Measurements from ENCODE around the gene STRA8.

Gene STRA8

DNA sequence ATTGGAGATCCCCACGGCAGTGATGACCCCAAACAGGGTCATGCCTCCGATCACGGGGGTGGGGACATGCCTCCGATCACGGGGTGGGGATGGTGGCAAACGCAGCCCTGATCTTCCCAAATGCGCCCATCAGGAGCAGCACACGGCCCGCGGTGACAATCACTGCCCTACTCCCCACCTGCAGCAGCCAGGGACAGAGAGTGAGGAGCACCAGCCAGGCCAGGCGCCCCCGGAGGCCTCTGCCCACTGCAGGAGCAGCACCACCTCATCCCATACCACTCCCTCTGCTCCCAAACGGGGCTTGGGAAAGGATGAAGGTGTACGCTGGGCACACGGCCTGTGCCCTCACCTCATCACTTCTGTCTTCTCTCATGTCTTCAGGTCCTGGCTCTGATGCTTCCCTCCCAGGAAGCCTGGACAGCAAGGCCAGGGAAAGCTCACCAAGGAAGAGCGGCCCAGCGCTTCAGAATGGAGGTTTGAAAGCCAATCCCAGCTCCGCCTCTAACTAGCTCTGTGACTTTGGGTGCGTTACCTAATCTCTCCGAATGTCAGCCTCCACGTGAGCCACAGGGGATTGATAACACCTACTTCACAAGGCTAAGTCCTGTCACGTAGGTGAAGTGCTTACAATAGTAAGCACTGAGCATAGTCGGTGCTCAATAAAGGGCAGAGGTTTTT is 37.1 kb downstream of the STRA8 start:
- no peak for DNase-seq

DNA sequence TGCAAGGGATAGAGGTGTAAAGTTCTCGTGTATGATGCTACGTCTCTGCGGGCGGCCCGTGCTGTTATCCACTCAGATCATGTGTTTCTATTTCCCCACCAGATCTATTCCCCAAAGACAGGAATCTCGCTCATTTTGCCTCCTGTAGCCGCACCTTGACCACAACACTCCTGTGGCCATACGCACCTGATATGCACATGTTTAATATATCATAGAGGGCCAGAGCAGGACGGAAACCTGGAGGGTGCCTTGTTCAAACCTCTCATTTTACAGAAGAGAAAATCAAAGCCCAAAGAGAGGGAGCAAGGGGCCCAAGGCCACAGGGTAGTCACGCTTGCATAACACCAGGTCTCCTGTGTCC is 37.6 kb downstream of the STRA8 start:
- no peak for DNase-seq

DNA sequence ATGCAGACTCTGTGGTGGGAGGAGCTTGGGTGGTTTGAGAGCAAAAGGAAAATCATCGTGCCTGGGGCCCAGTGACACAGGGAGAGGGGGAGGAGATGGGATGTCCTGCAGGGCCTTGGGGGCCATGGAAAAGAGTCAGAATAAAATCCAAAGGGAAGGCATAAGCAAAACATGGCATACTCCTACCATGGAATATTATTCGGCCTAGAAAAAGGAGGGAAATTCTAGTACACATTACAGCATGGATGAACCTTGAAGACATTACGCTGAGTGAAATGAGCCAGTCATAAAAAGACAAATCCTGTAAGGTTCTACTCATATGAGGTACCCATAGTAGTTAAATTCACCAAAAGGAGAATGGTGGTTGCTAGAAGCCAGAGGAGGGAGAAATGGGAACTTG is 38.7 kb downstream of the STRA8 start:
- no peak for DNase-seq

DNA sequence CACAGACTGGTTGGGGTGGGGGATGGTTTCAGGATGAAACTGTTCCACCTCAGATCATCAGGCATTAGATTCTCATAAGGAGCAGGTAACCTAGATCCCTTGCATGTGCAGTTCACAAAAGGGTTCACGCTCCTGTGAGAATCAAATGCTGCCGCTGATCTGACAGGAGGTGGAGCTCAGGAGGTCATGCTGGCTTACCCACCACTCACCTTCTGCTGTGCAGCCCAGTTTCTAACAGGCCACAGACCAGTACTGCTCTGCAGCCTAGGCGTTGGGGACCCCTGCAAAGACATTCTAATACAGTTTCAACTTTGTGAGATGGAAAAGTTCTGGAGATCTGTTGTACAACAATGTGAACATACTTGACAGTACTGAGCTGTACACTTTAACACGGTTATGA is 39.9 kb downstream of the STRA8 start:
- DNase-seq: no peak

DNA sequence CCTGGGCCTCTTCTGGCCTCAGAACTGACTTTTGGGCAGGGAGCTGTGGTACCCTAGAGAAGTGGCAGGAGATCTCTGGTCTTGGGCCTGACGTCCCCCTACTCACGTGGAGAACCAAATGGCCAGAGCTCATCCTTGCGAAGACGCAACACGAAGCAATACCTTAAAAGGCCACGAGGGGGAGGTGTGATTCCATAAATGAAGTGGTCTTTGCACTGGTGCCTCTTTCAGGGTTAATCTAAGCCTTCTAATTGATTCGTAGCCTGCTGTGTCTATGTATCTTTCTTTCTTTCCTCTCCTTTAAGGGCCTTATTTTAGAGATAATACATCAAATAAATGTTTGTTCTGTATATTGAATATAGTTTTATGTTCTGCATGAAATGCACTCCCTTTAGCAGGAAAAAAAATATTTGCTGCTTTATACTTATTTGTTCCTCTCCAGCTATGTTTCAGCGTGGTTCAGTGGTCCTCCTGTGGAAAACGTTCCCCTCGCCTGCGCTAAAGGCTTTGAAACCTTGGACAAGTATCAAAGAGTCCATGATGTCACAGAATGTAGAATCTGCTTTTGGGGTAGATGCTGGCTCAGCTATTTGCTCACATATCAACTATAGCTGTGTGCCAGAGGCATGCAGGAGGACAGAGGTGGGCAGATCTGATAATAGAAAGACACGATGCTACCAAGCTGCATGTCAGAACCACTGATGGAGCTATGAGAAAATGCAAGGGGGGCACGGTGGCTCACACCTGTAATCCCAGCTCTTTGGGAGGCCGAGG is 41.0 kb downstream of the STRA8 start:
- no peak for DNase-seq

DNA sequence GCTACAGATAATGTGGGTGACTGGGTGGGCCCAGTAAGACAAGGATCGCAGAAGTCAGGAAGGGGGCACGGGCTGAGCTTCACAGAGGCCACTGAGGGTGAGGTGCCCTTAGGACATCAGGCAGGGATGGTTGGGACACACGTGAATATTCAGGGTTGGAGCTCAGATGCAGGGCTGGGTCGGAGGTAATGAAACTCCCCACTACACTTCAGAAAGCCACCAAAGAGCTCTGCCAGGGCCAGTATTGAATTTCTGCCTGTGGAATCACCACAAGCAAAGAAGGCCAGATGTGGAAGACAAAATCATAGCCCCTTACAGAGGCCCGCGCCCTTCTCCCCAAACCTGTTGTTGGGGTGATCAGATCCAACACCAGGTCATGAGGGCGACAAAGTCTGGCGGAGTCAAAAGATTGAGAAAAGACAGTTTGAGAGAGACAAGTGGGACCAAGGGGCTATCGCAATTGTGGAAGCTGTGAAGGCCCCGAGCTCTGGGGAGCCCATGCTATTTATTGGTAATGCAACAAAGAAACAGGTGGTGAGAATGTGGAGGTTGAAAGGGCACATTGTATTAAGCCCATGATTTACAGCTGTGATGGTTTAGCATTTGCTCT is 42.4 kb downstream of the STRA8 start:
- DNase-seq: no peak

DNA sequence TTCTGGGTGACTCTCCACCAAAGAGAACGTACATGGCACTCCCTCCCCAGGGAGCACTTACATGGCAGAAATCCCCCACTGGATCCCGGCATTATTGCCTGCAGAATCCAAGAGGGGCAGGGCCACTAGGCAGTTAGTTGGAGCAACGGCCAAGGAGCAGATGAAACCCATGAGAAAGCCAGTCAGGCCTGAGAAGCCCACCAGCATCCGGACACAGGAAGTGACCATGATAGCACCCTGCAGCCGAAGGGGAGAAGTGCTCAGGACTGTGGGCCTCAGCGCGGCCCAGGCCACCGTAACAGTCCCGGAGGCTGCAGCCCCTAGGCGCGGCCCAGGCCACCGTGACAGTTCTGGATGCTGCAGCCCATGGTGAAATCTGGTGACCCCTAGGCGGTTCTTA is 43.5 kb downstream of the STRA8 start:
- no peak for DNase-seq

DNA sequence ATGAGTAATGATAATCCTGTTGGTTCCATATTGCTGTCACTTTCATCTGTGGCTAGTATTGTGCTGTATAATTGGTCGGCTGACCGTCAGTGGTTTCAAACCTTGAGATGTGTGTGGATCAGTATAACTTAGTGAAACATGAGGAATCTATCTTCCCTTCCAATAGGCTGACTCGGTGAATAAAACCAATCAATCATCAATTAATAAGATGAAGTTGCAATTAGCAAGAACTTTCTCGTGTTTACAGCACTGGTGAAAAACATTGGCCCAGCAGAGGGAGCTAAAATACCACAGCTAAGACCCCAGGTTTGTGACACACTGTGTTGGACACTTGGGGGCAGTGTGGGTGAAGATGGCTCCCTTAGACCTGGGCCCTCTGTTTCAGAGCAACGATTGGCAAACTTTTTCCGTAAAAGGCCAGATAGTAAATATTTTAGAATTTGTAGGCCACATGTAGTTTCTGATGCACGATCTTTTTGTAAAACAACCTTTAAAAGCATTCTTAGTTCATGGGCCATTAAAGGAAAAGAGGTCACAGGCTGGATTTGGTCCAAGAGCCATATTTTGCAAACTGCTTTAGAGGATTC is 47.8 kb downstream of the STRA8 start:
- no peak for DNase-seq

DNA sequence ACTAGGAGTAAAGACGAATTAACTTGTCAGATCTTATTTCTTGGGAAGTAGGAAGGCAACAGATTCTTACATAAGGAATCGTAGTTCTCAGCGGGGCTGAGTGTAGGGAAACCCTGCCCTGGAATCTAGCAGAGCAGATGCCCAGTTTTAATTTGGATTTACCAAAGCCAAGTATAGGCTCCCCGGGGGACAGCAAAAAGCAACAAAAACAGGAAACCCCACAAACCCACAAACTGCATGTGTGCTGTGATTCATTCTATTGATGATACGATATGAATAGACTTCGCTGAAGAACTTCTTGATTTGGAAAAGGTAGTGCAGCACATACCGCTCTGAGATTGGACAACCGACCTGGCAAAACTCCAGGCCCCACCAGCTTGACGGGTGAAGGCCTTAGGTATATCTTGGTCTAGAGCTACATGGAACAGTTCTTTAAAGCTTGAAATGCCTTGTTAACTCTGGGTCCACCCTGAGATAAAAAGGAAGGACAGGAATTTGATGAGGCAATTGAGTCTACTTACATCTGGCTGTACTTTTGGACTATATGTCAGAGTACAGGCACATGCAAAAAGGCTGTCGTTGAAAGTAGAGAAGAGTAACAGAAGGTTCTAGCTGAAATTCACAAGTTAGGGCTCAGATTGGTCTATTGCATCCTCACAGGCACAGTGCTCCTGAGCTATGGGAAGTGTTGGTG is 49.1 kb downstream of the STRA8 start:
- no peak for DNase-seq

DNA sequence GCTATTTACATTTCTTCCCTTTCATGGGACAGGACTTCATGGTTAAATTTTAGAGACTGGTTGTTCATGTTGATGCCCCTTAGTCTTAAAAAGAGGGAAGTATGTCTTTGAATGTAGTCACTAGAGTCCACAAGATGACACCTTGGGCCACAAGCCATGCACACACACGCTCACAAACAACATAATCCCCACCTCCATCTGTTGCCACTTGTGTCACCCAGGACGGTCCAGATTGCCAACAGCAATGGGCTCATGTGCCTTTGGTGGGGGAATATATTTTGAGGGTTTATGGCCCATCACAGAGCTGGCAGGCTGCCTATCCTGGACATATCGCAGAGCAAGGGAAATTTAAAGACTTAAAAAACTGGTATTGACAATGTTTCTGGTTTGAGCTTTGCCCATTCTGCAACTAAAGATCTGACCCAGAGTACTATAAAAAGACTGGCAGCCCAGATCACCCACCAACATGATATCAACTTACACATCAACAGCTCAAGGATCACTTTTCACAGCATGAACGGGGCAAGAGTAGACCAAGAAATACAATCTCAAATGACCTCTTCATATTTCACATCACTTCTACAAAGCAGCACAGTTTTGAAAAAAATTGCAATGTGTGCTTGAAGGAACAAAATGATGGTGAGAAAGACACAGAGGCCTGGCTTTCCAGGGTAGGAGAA is 50.5 kb downstream of the STRA8 start:
- DNase-seq: no peak

DNA sequence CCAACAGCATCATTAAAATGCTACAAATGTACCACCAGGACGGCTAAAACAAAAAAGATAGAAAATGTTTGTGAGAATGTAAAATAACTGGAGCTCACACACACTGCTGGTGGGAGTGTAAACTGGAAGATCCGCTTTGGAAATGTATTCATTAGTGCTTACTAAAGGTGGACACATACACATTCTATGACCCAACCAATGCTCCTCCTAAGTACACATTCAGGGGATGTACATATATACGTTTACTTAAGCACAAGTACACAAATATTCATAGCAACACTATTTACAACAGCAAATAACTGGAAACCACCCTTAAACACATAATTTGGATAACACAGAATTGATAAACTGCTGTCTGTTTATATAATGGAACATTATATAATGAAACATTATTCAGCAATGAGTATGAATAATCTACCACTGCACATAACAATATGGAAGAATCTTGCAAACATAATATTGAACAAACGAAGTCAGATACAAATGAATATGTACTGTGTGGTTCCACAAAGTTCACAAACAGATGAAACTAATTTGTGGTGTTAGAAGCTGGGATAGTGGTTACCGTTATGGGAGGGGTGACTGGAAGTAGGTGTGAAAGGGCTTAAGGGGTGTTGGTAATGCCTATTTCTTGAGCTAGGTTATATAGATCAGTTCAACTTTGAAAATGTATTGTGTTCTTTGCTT is 52.1 kb downstream of the STRA8 start:
- DNase-seq: no peak

DNA sequence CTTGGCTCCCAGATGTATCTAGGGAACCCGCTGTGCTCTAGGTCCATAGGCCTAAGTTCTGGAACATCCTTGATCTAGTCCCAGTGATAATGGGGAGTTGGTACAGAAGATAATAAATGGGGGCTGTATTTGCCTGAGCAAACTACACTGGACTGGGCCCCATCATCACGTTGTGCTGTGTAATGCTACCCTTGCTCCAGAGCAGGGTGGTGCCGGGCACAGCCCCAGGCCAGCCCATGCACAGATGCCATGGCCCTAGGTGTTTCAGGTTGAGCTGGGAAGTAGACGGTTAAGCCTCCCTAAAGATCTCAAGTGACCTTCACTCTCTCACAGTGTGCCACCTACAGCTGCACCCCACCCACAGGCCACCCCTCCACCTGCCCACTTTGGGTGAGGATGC is 53.2 kb downstream of the STRA8 start:
- no peak for DNase-seq

DNA sequence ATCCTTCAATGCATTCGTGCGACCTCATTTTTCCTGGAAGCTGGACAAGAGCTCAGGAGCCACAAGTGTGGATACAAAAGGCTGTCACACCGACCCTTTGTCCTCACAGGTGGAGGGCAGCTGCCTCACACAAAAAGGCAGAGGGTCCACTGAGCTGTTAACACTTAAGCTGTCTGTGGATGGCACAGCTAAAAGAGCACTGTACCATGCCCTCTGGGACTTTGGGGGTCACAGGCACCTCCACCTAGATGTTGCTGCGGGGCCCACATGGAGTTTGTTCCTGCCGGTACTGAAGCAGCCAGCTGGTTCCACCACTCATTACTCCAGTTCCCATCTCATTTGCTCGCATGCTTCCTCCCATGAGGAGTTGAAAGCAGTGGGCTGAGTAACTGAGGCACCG is 57.0 kb downstream of the STRA8 start:
- DNase-seq: no peak

DNA sequence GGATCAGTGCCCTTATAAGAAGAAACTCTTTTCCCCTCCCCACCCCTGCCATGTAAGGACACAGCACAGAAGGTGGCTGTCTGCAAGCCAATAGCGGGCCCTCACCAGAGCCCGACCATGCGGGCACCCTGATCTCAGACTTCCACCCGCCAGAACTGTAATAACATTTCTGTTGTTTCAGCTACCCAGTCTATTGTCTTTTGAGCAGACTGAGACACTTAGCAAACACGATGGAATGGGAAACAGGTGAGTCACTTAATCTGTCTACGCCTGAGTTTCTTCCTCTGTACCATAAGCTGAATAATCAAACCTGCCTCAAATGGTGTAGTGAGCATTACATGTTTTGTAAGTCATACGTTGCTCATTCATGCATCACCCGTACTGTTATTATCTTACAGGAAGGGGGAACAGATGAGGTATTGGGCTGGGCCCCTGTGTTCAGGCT is 58.2 kb downstream of the STRA8 start:
- DNase-seq: no peak

DNA sequence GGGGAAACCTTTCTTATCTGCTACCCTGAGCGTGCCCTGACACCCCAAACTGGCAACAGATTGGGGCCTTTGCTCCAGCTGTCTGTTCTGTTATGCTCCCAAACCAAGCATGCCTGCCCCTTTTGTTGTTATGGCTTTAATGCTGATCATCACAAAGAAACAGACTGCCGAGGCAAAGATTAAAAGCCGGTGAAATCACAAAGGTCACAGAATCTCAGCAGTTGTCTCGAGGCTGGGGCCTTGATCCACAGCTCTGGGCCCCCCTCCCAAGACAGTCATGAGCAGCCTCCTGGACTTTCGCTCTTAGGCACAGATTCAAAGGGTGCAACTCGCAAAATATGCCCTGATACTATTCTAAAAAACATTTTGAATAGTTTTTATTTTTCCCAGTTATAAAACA is 65.6 kb downstream of the STRA8 start:
- DNase-seq: no peak

DNA sequence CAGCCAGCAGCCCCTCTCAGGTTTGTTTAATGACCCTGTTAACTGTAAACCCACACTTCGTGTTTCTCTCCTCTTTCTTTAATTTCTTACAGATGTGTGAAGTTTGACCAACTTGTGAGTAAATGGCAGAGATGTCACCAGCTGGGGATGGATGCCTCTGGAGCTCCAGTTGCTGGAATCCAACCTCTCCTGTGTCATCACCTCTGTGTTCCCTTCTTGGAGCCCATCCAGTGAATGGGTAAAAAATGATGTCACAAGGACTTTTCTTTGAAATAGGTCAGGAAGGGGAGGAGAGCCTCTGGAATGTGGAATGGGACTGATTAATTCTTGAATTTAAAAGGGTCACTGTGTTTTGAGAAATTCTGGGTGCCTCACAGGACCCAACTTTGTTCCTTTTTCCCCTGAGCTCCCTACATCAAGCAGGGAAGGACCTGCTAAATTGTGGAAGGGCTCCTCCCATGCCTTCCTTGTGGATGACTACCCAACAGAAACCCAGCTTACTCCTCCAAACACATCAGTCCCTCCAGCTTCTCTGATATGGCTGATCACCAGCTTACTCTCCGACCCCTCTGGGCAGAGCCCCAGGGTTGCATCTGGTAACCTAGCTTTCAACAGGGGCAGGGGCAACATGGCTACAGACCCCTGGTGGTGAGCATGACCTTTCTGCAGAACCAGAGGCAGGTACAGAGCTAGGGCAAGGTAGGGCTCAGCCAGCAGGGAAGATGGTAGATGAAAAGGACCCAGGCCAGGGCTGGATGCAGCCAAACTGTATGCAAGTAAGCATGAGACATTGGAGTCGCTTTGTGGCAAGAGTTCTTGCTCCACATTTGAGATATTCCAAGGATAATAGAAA is 67.5 kb downstream of the STRA8 start:
- DNase-seq: no peak
